ENCODE measurements around the gene LRMDA.
A peak's percentile ranks its signal among the peaks of the same experiment; 100 is the strongest.
"Not testable (repeated sequence)": the region's sequence is repeated elsewhere in the genome, so short reads cannot be mapped to it uniquely, and the experiment has no call there.

Gene LRMDA

GRCh38 chr10:76148217-76148616 is 716.8 kb downstream of the LRMDA start:
- H3K4me3 ChIP-seq (ENCODE audit: insufficient read depth in 1 of 2, low read depth in 1 of 2, low read length in 2 of 2); H3K18ac ChIP-seq (ENCODE audit: low read depth in 1 of 2, low read length in 2 of 2); H3K4ac ChIP-seq (ENCODE audit: low read depth in 1 of 2, low read length in 2 of 2); H3K23ac ChIP-seq (ENCODE audit: low read length in 2 of 2); H3K27ac ChIP-seq (ENCODE audit: low read length, poor library complexity, severe bottlenecking); H3K9me3 ChIP-seq (ENCODE audit: control insufficient read depth, low read length); H2BK5ac ChIP-seq (ENCODE audit: low read depth, low read length, poor library complexity, severe bottlenecking); H2BK15ac ChIP-seq (ENCODE audit: low read depth, poor library complexity, severe bottlenecking); H3K14ac ChIP-seq (ENCODE audit: low read length in 2 of 2); H4K91ac ChIP-seq (ENCODE audit: low read length); H2AK5ac ChIP-seq (ENCODE audit: low read length, severe bottlenecking); H3K9ac ChIP-seq (ENCODE audit: low read length); DNase-seq; H3K4me2 ChIP-seq (ENCODE audit: low read length, poor library complexity, severe bottlenecking); H4K8ac ChIP-seq (ENCODE audit: low read length); H3K79me1 ChIP-seq (replicated peaks; ENCODE audit: low read length, poor library complexity, severe bottlenecking); H3K36me3 ChIP-seq (ENCODE audit: control insufficient read depth in 1 of 2, insufficient read depth in 2 of 2, low read depth in 1 of 2, low read length in 2 of 2); H2AFZ ChIP-seq (ENCODE audit: low read depth, low read length); H3K27me3 ChIP-seq (ENCODE audit: control insufficient read depth in 1 of 2, insufficient read depth in 1 of 2, low read length in 2 of 2); H3K4me1 ChIP-seq (ENCODE audit: control insufficient read depth, insufficient read depth, low read depth, low read length); H2BK12ac ChIP-seq (ENCODE audit: low read length in 2 of 2); H2BK120ac ChIP-seq (ENCODE audit: low read depth, low read length): not testable (repeated sequence)
- 95% methylated on average over 6 of the region's 8 CpGs for WGBS

- Histone ChIP-seq H4K8ac (ENCODE audit: low read length) (no peak overlapping the region), H3K27ac (ENCODE audit: low read length, poor library complexity, severe bottlenecking) (no peak overlapping the region), H3K4me2 (ENCODE audit: low read length, poor library complexity, severe bottlenecking) (no peak overlapping the region), H3K9me3 (ENCODE audit: control insufficient read depth, low read length) (no peaks in the 10 kb centered on the region), H4K91ac (ENCODE audit: low read length) (no peak overlapping the region), H3K18ac (ENCODE audit: low read depth in 1 of 2, low read length in 2 of 2) (no peak overlapping the region), H3K36me3 (ENCODE audit: control insufficient read depth in 1 of 2, insufficient read depth in 2 of 2, low read depth in 1 of 2, low read length in 2 of 2) (no peaks in the 10 kb centered on the region), H3K27me3 (ENCODE audit: control insufficient read depth in 1 of 2, insufficient read depth in 1 of 2, low read length in 2 of 2) (no peaks in the 10 kb centered on the region), H2AK5ac (ENCODE audit: low read length, severe bottlenecking) (no peak overlapping the region), H2BK12ac (ENCODE audit: low read length in 2 of 2) (peak overlapping the region in 1 of 2 experiments; percentile 29), H3K4me3 (ENCODE audit: insufficient read depth in 1 of 2, low read depth in 1 of 2, low read length in 2 of 2) (no peak overlapping the region), H3K4me1 (ENCODE audit: control insufficient read depth, insufficient read depth, low read depth, low read length) (peaks cover 6% of the 10 kb centered on the region), H3K4ac (ENCODE audit: low read depth in 1 of 2, low read length in 2 of 2) (no peak overlapping the region), H3K79me1 (replicated peaks; ENCODE audit: low read length, poor library complexity, severe bottlenecking) (no peaks in the 10 kb centered on the region), H2AFZ (ENCODE audit: low read depth, low read length) (no peak overlapping the region), H3K23ac (ENCODE audit: low read length in 2 of 2) (no peak overlapping the region), H2BK15ac (ENCODE audit: low read depth, poor library complexity, severe bottlenecking) (no peak overlapping the region), H2BK5ac (ENCODE audit: low read depth, low read length, poor library complexity, severe bottlenecking) (no peak overlapping the region), H3K14ac (ENCODE audit: low read length in 2 of 2) (no peak overlapping the region), H2BK120ac (ENCODE audit: low read depth, low read length) (no peak overlapping the region), H3K9ac (ENCODE audit: low read length) (no peak overlapping the region)
- peak; percentile 38 for DNase-seq
- 80% methylated on average over 1 of the region's 1 CpG for WGBS
Observed at GRCh38 chr10:76149182-76149581, 717.8 kb downstream of the LRMDA start.

GRCh38 chr10:76149602-76150138 is 718.2 kb downstream of the LRMDA start:
- no peak for DNase-seq
- Histone ChIP-seq H3K27ac (ENCODE audit: low read length, poor library complexity, severe bottlenecking) (no peak overlapping the region), H3K36me3 (ENCODE audit: control insufficient read depth in 1 of 2, insufficient read depth in 2 of 2, low read depth in 1 of 2, low read length in 2 of 2) (no peaks in the 10 kb centered on the region), H2BK5ac (ENCODE audit: low read depth, low read length, poor library complexity, severe bottlenecking) (no peak overlapping the region), H2BK120ac (ENCODE audit: low read depth, low read length) (peak overlapping the region; percentile 74), H3K9ac (ENCODE audit: low read length) (no peak overlapping the region), H3K4me3 (ENCODE audit: insufficient read depth in 1 of 2, low read depth in 1 of 2, low read length in 2 of 2) (no peak overlapping the region), H3K14ac (ENCODE audit: low read length in 2 of 2) (no peak overlapping the region), H3K27me3 (ENCODE audit: control insufficient read depth in 1 of 2, insufficient read depth in 1 of 2, low read length in 2 of 2) (no peaks in the 10 kb centered on the region), H2AK5ac (ENCODE audit: low read length, severe bottlenecking) (peak overlapping the region; percentile 20), H3K9me3 (ENCODE audit: control insufficient read depth, low read length) (no peaks in the 10 kb centered on the region), H4K91ac (ENCODE audit: low read length) (peak overlapping the region; percentile 54), H3K4me1 (ENCODE audit: control insufficient read depth, insufficient read depth, low read depth, low read length) (peaks cover 6% of the 10 kb centered on the region), H3K4ac (ENCODE audit: low read depth in 1 of 2, low read length in 2 of 2) (peak overlapping the region; percentile 25 to 78), H2BK15ac (ENCODE audit: low read depth, poor library complexity, severe bottlenecking) (no peak overlapping the region), H4K8ac (ENCODE audit: low read length) (peak overlapping the region; percentile 82), H3K4me2 (ENCODE audit: low read length, poor library complexity, severe bottlenecking) (no peak overlapping the region), H2BK12ac (ENCODE audit: low read length in 2 of 2) (peak overlapping the region; percentile 17 to 35), H3K23ac (ENCODE audit: low read length in 2 of 2) (no peak overlapping the region), H3K18ac (ENCODE audit: low read depth in 1 of 2, low read length in 2 of 2) (peak overlapping the region; percentile 44 to 60), H3K79me1 (replicated peaks; ENCODE audit: low read length, poor library complexity, severe bottlenecking) (no peaks in the 10 kb centered on the region), H2AFZ (ENCODE audit: low read depth, low read length) (no peak overlapping the region)
- WGBS = 78% methylated on average over 2 of the region's 2 CpGs

- Histone ChIP-seq H3K9me3 (ENCODE audit: control insufficient read depth, low read length) (no peaks in the 10 kb centered on the region), H3K4ac (ENCODE audit: low read depth in 1 of 2, low read length in 2 of 2) (peak overlapping the region; percentile 36 to 69), H3K18ac (ENCODE audit: low read depth in 1 of 2, low read length in 2 of 2) (peak overlapping the region; percentile 73 to 89), H3K4me3 (ENCODE audit: insufficient read depth in 1 of 2, low read depth in 1 of 2, low read length in 2 of 2) (no peak overlapping the region), H4K91ac (ENCODE audit: low read length) (peak overlapping the region; percentile 54), H4K8ac (ENCODE audit: low read length) (peak overlapping the region; percentile 82), H2BK12ac (ENCODE audit: low read length in 2 of 2) (peak overlapping the region; percentile 35 to 75), H3K79me1 (replicated peaks; ENCODE audit: low read length, poor library complexity, severe bottlenecking) (no peaks in the 10 kb centered on the region), H3K27me3 (ENCODE audit: control insufficient read depth in 1 of 2, insufficient read depth in 1 of 2, low read length in 2 of 2) (no peaks in the 10 kb centered on the region), H2AFZ (ENCODE audit: low read depth, low read length) (peak overlapping the region; percentile 55), H3K14ac (ENCODE audit: low read length in 2 of 2) (no peak overlapping the region), H3K36me3 (ENCODE audit: control insufficient read depth in 1 of 2, insufficient read depth in 2 of 2, low read depth in 1 of 2, low read length in 2 of 2) (no peaks in the 10 kb centered on the region), H3K4me1 (ENCODE audit: control insufficient read depth, insufficient read depth, low read depth, low read length) (peaks cover 6% of the 10 kb centered on the region), H3K27ac (ENCODE audit: low read length, poor library complexity, severe bottlenecking) (no peak overlapping the region), H2AK5ac (ENCODE audit: low read length, severe bottlenecking) (no peak overlapping the region), H3K4me2 (ENCODE audit: low read length, poor library complexity, severe bottlenecking) (no peak overlapping the region), H2BK15ac (ENCODE audit: low read depth, poor library complexity, severe bottlenecking) (no peak overlapping the region), H3K23ac (ENCODE audit: low read length in 2 of 2) (no peak overlapping the region), H2BK120ac (ENCODE audit: low read depth, low read length) (peak overlapping the region; percentile 74), H3K9ac (ENCODE audit: low read length) (no peak overlapping the region), H2BK5ac (ENCODE audit: low read depth, low read length, poor library complexity, severe bottlenecking) (no peak overlapping the region)
- WGBS = 29% methylated on average over 16 of the region's 17 CpGs
- peak; percentile 81 for DNase-seq
Observed at GRCh38 chr10:76150139-76150875, 718.9 kb downstream of the LRMDA start.

Data from mesenchymal stem cell (in vitro differentiated cells and primary cell).